ENCODE results near the gene NAALADL2. TPM values are rescaled to one million over a fixed set of nuclear protein-coding genes. Genes with fewer than 3 reads are reported as not detected.
A peak's percentile ranks its signal among the peaks of the same experiment; 100 is the strongest.
"Not testable (repeated sequence)": the region's sequence is repeated elsewhere in the genome, so short reads cannot be mapped to it uniquely, and the experiment has no call there.

NAALADL2 gene
- total RNA-seq, 1 experiment from 2014 or later = 1.6 TPM

- H3K27ac Mint-ChIP-seq = no peak overlapping the region
- H3T11ph ChIP-seq (ENCODE audit: low read length) = no peak overlapping the region
Observed at GRCh38 chr3:175422744-175423143, 563.6 kb downstream of the NAALADL2 start.

GRCh38 chr3:175423848-175424247 is 564.7 kb downstream of the NAALADL2 start:
- not testable (repeated sequence) for H4K91ac ChIP-seq (ENCODE audit: insufficient read length, low read depth, low read length); H2BK5ac ChIP-seq (ENCODE audit: insufficient read length, low read length); H3K4me1 Mint-ChIP-seq; H4K5ac ChIP-seq (ENCODE audit: insufficient read length, low read depth, low read length); H3K23me2 ChIP-seq (ENCODE audit: insufficient read length, low read depth, low read length, poor library complexity, severe bottlenecking); H2BK120ac ChIP-seq (ENCODE audit: low read depth, low read length, poor library complexity, severe bottlenecking); H3K23ac ChIP-seq (ENCODE audit: insufficient read length, low read depth, low read length); H4K20me1 ChIP-seq (ENCODE audit: control insufficient read depth, insufficient read depth, insufficient read length); H3K79me1 ChIP-seq (ENCODE audit: insufficient read depth, low read depth, low read length, poor library complexity, severe bottlenecking); H3K27ac ChIP-seq (ENCODE audit: insufficient read length, low read depth, low read length); H3K18ac ChIP-seq (ENCODE audit: insufficient read length, low read depth, low read length); H3K36me3 Mint-ChIP-seq (ENCODE audit: insufficient read depth in 1 of 3, low read depth in 3 of 3); H2AK5ac ChIP-seq (ENCODE audit: insufficient read length, low read length); H3K4me2 ChIP-seq (ENCODE audit: insufficient read depth, insufficient read length, low read length); H3K56ac ChIP-seq (ENCODE audit: insufficient read length, low read depth, low read length); H4K8ac ChIP-seq (replicated peaks; ENCODE audit: insufficient read length, low read depth, low read length); H3K4ac ChIP-seq (ENCODE audit: low read depth, low read length); H3K27me3 ChIP-seq (ENCODE audit: insufficient read depth, low read length); H3K4me1 ChIP-seq (ENCODE audit: insufficient read depth, low read length); H3T11ph ChIP-seq (ENCODE audit: low read length); H2BK12ac ChIP-seq (ENCODE audit: insufficient read length, low read depth, low read length); H2AFZ ChIP-seq (ENCODE audit: low read length); H3K4me3 Mint-ChIP-seq; H3K9ac ChIP-seq (ENCODE audit: extremely low read depth, insufficient read length, low read length); H3K9me3 Mint-ChIP-seq; H2BK15ac ChIP-seq (ENCODE audit: low read depth, low read length); H2BK20ac ChIP-seq (ENCODE audit: low read depth, low read length, poor library complexity, severe bottlenecking); H3K14ac ChIP-seq (ENCODE audit: insufficient read depth, low read length); H3K27me3 Mint-ChIP-seq (ENCODE audit: low read depth); H3K9me3 ChIP-seq (ENCODE audit: control insufficient read depth, low read depth, low read length); H3K27ac Mint-ChIP-seq; H3K79me2 ChIP-seq (ENCODE audit: insufficient read depth, low read length); DNase-seq
- no CpG with 5 or more reads among the region's 2 CpGs for WGBS (ENCODE audit: extremely low coverage, insufficient read length, low lambda C conversion rate)

More at GRCh38 chr3:175422744-175423143, 563.6 kb downstream of the NAALADL2 start:
- Histone ChIP-seq H4K5ac (ENCODE audit: insufficient read length, low read depth, low read length) (no peak overlapping the region), H3K9ac (ENCODE audit: extremely low read depth, insufficient read length, low read length) (no peak overlapping the region), H2BK120ac (ENCODE audit: low read depth, low read length, poor library complexity, severe bottlenecking) (no peak overlapping the region), H2AFZ (ENCODE audit: low read length) (no peak overlapping the region), H3K4me1 (ENCODE audit: insufficient read depth, low read length) (no peaks in the 10 kb centered on the region), H2BK20ac (ENCODE audit: low read depth, low read length, poor library complexity, severe bottlenecking) (no peak overlapping the region), H3K27me3 (ENCODE audit: insufficient read depth, low read length) (no peaks in the 10 kb centered on the region), H3K56ac (ENCODE audit: insufficient read length, low read depth, low read length) (no peak overlapping the region), H4K8ac (replicated peaks; ENCODE audit: insufficient read length, low read depth, low read length) (no peak overlapping the region), H2BK15ac (ENCODE audit: low read depth, low read length) (no peak overlapping the region), H3K27ac (ENCODE audit: insufficient read length, low read depth, low read length) (no peak overlapping the region), H2BK12ac (ENCODE audit: insufficient read length, low read depth, low read length) (no peak overlapping the region), H2AK5ac (ENCODE audit: insufficient read length, low read length) (no peak overlapping the region), H3K23ac (ENCODE audit: insufficient read length, low read depth, low read length) (no peak overlapping the region), H3K79me1 (ENCODE audit: insufficient read depth, low read depth, low read length, poor library complexity, severe bottlenecking) (no peaks in the 10 kb centered on the region), H3K23me2 (ENCODE audit: insufficient read length, low read depth, low read length, poor library complexity, severe bottlenecking) (no peaks in the 10 kb centered on the region), H3K18ac (ENCODE audit: insufficient read length, low read depth, low read length) (no peak overlapping the region), H4K91ac (ENCODE audit: insufficient read length, low read depth, low read length) (no peak overlapping the region), H3K9me3 (ENCODE audit: control insufficient read depth, low read depth, low read length) (no peaks in the 10 kb centered on the region), H2BK5ac (ENCODE audit: insufficient read length, low read length) (no peak overlapping the region), H3K4ac (ENCODE audit: low read depth, low read length) (no peak overlapping the region), H3K4me2 (ENCODE audit: insufficient read depth, insufficient read length, low read length) (no peak overlapping the region), H4K20me1 (ENCODE audit: control insufficient read depth, insufficient read depth, insufficient read length) (no peaks in the 10 kb centered on the region), H3K14ac (ENCODE audit: insufficient read depth, low read length) (no peak overlapping the region), H3K79me2 (ENCODE audit: insufficient read depth, low read length) (no peaks in the 10 kb centered on the region)
- Mint-ChIP-seq H3K9me3 (no peaks in the 10 kb centered on the region; a peak in 1 of 5 replicates), H3K4me1 (no peaks in the 10 kb centered on the region), H3K27me3 (ENCODE audit: low read depth) (no peaks in the 10 kb centered on the region), H3K4me3 (no peak overlapping the region), H3K36me3 (ENCODE audit: insufficient read depth in 1 of 3, low read depth in 3 of 3) (peaks cover 0 to 2% (median 0%) of the 10 kb centered on the region in 3 experiments; a peak in 1 of 7 replicates)
- WGBS (ENCODE audit: extremely low coverage, insufficient read length, low lambda C conversion rate) = no CpG with 5 or more reads among the region's 2 CpGs
- peak; percentile 49 for TF ChIP-seq CTCF (conservative IDR thresholded peaks at IDR 0.05)
- DNase-seq = no peak

All from H9 (cell line).